ENCODE results near the gene HMG20A. TPM values are rescaled to one million over a fixed set of nuclear protein-coding genes. Genes with fewer than 3 reads are reported as not detected.

The HMG20A gene
- total RNA-seq, 2 donors from 2014 or later: 49.8 to 58.2 TPM

DNA sequence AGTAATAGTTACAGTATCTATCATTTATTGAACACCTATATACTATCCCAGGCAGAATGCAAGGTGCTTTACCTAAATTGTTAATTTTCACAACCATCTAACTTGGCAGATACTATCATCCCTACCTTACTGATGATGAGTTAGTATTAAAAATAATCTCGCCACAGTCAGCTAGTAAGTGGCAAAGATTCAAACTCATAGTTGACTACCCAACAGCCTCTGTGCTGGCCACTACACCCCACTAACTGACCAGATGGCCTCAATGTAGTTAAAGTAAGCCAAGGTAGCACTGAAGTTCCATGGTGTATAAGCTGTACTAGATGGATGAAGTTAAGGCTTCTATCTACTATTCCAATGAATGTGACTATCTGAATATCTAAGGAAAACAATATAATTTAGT is 45.6 kb upstream of the HMG20A start:
- peaks cover 3% of the 10 kb centered on the region for H3K9me3 Mint-ChIP-seq
- no peaks in the 10 kb centered on the region for H3K27me3 ChIP-seq (ENCODE audit: control insufficient read depth, insufficient read depth, low read length, poor library complexity, severe bottlenecking)
- peaks cover 4% of the 10 kb centered on the region for H3K4me1 Mint-ChIP-seq
- TF ChIP-seq CTCF (conservative IDR thresholded peaks at IDR 0.05): no peak
- no peaks in the 10 kb centered on the region for H3K9me3 ChIP-seq (ENCODE audit: control insufficient read depth, low read length)
- no peaks in the 10 kb centered on the region for H3K36me3 ChIP-seq (ENCODE audit: control insufficient read depth, insufficient read depth, low read length)
- H3K36me3 Mint-ChIP-seq (ENCODE audit: low read depth): no peaks in the 10 kb centered on the region
- no peak overlapping the region for H3K27ac Mint-ChIP-seq
- H3K27ac ChIP-seq (ENCODE audit: low read depth, low read length): no peak overlapping the region
- H3K4me3 Mint-ChIP-seq: no peak overlapping the region
- WGBS, 2 experiments (ENCODE audit: insufficient coverage in 1 of 2, insufficient read length in 1 of 2): 100% methylated on average over 1 of the region's 1 CpG; no CpG with 5 or more reads in 1 of the 2 experiments
- H3K4me3 ChIP-seq (ENCODE audit: low read length): no peak overlapping the region
- DNase-seq: no peak
- no peaks in the 10 kb centered on the region for H3K4me1 ChIP-seq (ENCODE audit: control insufficient read depth, insufficient read depth, low read length)
- H3K27me3 Mint-ChIP-seq (ENCODE audit: insufficient read depth): no peaks in the 10 kb centered on the region
- H3K9ac ChIP-seq (ENCODE audit: extremely low read depth, low read length, poor library complexity, severe bottlenecking): no peak overlapping the region

GRCh38 chr15:77376770-77377169 is 43.9 kb upstream of the HMG20A start:
- Mint-ChIP-seq H3K4me1 (peaks cover 4% of the 10 kb centered on the region), H3K36me3 (ENCODE audit: low read depth) (no peaks in the 10 kb centered on the region), H3K4me3 (no peak overlapping the region), H3K9me3 (peaks cover 3% of the 10 kb centered on the region), H3K27ac (no peak overlapping the region), H3K27me3 (ENCODE audit: insufficient read depth) (no peaks in the 10 kb centered on the region)
- H3K9ac ChIP-seq (ENCODE audit: extremely low read depth, low read length, poor library complexity, severe bottlenecking): no peak overlapping the region
- H3K27me3 ChIP-seq (ENCODE audit: control insufficient read depth, insufficient read depth, low read length, poor library complexity, severe bottlenecking): no peaks in the 10 kb centered on the region
- 96% methylated on average over 1 of the region's 1 CpG; no CpG with 5 or more reads in 1 of the 2 experiments for WGBS, 2 experiments (ENCODE audit: insufficient coverage in 1 of 2, insufficient read length in 1 of 2)
- no peak overlapping the region for H3K4me3 ChIP-seq (ENCODE audit: low read length)
- DNase-seq: no peak
- no peak overlapping the region for H3K27ac ChIP-seq (ENCODE audit: low read depth, low read length)
- no peaks in the 10 kb centered on the region for H3K36me3 ChIP-seq (ENCODE audit: control insufficient read depth, insufficient read depth, low read length)
- no peaks in the 10 kb centered on the region for H3K9me3 ChIP-seq (ENCODE audit: control insufficient read depth, low read length)
- H3K4me1 ChIP-seq (ENCODE audit: control insufficient read depth, insufficient read depth, low read length): no peaks in the 10 kb centered on the region
- TF ChIP-seq CTCF (conservative IDR thresholded peaks at IDR 0.05): no peak

- DNase-seq: no peak
- Histone ChIP-seq H3K4me1 (ENCODE audit: control insufficient read depth, insufficient read depth, low read length) (no peaks in the 10 kb centered on the region), H3K36me3 (ENCODE audit: control insufficient read depth, insufficient read depth, low read length) (no peaks in the 10 kb centered on the region), H3K9ac (ENCODE audit: extremely low read depth, low read length, poor library complexity, severe bottlenecking) (no peak overlapping the region), H3K27me3 (ENCODE audit: control insufficient read depth, insufficient read depth, low read length, poor library complexity, severe bottlenecking) (no peaks in the 10 kb centered on the region), H3K9me3 (ENCODE audit: control insufficient read depth, low read length) (no peaks in the 10 kb centered on the region), H3K4me3 (ENCODE audit: low read length) (no peak overlapping the region), H3K27ac (ENCODE audit: low read depth, low read length) (no peak overlapping the region)
- no peaks in the 10 kb centered on the region for H3K9me3 Mint-ChIP-seq
- no peaks in the 10 kb centered on the region for H3K36me3 Mint-ChIP-seq (ENCODE audit: low read depth)
- no peak overlapping the region for H3K4me3 Mint-ChIP-seq
- TF ChIP-seq CTCF (conservative IDR thresholded peaks at IDR 0.05): no peak
- WGBS, 2 experiments (ENCODE audit: insufficient coverage in 1 of 2, insufficient read length in 1 of 2): 93 to 96% methylated on average over 4 of the region's 4 CpGs
- no peaks in the 10 kb centered on the region for H3K4me1 Mint-ChIP-seq
- H3K27ac Mint-ChIP-seq: no peak overlapping the region
- no peaks in the 10 kb centered on the region for H3K27me3 Mint-ChIP-seq (ENCODE audit: insufficient read depth)
These were observed 40.7 kb upstream of the HMG20A start for GRCh38 chr15:77380033-77380432.
